Esophagus mucosa (tissue), 1 donor: Measurements from ENCODE around the gene LRIG2. TPM values are rescaled to one million over a fixed set of nuclear protein-coding genes. Genes with fewer than 3 reads are reported as not detected.
A peak's percentile ranks its signal among the peaks of the same experiment; 100 is the strongest.

Source experiments
- ATAC-seq: fragments of 200-7000 bp; cut with Tn5 transposase; one replicate; pipeline ENCODE4 v1.9.1; 2020
- total RNA-seq: library from RNA; stranded (reverse); gene quantifications from one replicate; pipeline ENCODE4 v1.2.4, GENCODE V29; 2023
- donor health status: DM: yes; HTN: yes; CAD: no.

Gene LRIG2
- total RNA-seq, 1 donor from 2014 or later, result 8.1 TPM

GRCh38 chr1:113169591-113169990 is 96.6 kb downstream of the LRIG2 start:
- no peak for ATAC-seq

GRCh38 chr1:113170519-113170918 is 97.5 kb downstream of the LRIG2 start:
- no peak for ATAC-seq

- peak; percentile 25 for ATAC-seq
These were observed 105.1 kb downstream of the LRIG2 start for GRCh38 chr1:113178106-113178505.

GRCh38 chr1:113178522-113178921 is 105.5 kb downstream of the LRIG2 start:
- ATAC-seq, result no peak

Other genes starting within 250 kb of the LRIG2 start
- 54.8 TPM for gene SLC16A1, start 117.0 kb upstream of the LRIG2 start, total RNA-seq